ENCODE results near the gene IL10. TPM values are rescaled to one million over a fixed set of nuclear protein-coding genes. Genes with fewer than 3 reads are reported as not detected.
"Not testable (repeated sequence)": the region's sequence is repeated elsewhere in the genome, so short reads cannot be mapped to it uniquely, and the experiment has no call there.

Gene IL10
- total RNA-seq, 2 donors from 2014 or later, result 0.17 to 0.29 TPM

- intact Hi-C loops (cut with DNase I), result no loop called here
- no peak for DNase-seq
- no peaks in the 10 kb centered on the region for H3K4me1 ChIP-seq
These were observed 7.3 kb upstream of the IL10 start for GRCh38 chr1:206779638-206780037.

DNA sequence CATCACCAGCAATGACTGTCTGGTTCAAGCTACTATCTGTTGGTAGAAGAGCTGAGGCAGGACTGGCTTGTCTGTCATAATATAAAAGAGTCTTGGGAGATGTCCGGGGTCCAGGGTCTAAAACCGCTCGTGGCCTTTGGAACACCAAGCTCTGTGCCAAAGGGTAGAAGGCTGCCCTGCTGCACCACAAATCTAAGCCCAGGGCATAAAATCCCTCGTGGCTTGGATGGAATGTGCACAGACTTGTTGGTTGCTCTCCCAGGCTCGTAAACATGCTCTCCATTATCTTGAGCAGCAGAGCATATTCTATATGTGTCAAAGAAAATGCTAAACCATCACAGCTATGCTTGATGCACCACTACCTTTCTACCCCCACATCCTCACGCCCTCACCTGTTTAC, 6.6 kb upstream of the IL10 start:
- DNase-seq; intact Hi-C loops (cut with DNase I); H3K4me3 ChIP-seq; H3K9ac ChIP-seq (ENCODE audit: low read depth in 2 of 2, low read length in 2 of 2); H3K4me1 ChIP-seq; H3K27ac ChIP-seq; H3K27me3 ChIP-seq; H3K9me3 ChIP-seq; H3K36me3 ChIP-seq: not testable (repeated sequence)

More at GRCh38 chr1:206779638-206780037, 7.3 kb upstream of the IL10 start:
- H3K27ac ChIP-seq, result no peak overlapping the region
- H3K36me3 ChIP-seq, result no peaks in the 10 kb centered on the region
- H3K4me3 ChIP-seq, result no peak overlapping the region
- H3K9ac ChIP-seq (ENCODE audit: low read depth in 2 of 2, low read length in 2 of 2), result no peak overlapping the region
- H3K9me3 ChIP-seq, result no peaks in the 10 kb centered on the region
- TF ChIP-seq, protein P1, sequence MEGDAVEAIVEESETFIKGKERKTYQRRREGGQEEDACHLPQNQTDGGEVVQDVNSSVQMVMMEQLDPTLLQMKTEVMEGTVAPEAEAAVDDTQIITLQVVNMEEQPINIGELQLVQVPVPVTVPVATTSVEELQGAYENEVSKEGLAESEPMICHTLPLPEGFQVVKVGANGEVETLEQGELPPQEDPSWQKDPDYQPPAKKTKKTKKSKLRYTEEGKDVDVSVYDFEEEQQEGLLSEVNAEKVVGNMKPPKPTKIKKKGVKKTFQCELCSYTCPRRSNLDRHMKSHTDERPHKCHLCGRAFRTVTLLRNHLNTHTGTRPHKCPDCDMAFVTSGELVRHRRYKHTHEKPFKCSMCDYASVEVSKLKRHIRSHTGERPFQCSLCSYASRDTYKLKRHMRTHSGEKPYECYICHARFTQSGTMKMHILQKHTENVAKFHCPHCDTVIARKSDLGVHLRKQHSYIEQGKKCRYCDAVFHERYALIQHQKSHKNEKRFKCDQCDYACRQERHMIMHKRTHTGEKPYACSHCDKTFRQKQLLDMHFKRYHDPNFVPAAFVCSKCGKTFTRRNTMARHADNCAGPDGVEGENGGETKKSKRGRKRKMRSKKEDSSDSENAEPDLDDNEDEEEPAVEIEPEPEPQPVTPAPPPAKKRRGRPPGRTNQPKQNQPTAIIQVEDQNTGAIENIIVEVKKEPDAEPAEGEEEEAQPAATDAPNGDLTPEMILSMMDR (IDR thresholded peaks at IDR 0.05), result no peak
- no peaks in the 10 kb centered on the region for H3K27me3 ChIP-seq

GRCh38 chr1:206778031-206778430, 5.7 kb upstream of the IL10 start:
- H3K36me3 ChIP-seq, result no peaks in the 10 kb centered on the region

GRCh38 chr1:206776229-206776628, 3.9 kb upstream of the IL10 start:
- no peak for DNase-seq
- no peak overlapping the region for H3K9ac ChIP-seq (ENCODE audit: low read depth in 2 of 2, low read length in 2 of 2)

More at GRCh38 chr1:206778031-206778430, 5.7 kb upstream of the IL10 start:
- no peak for DNase-seq
- H3K4me1 ChIP-seq, result no peaks in the 10 kb centered on the region
- no peak overlapping the region for H3K27ac ChIP-seq
- H3K9me3 ChIP-seq, result no peaks in the 10 kb centered on the region
- TF ChIP-seq, protein P1 (IDR thresholded peaks at IDR 0.05), result no peak
- H3K9ac ChIP-seq (ENCODE audit: low read depth in 2 of 2, low read length in 2 of 2), result no peak overlapping the region
- no peaks in the 10 kb centered on the region for H3K27me3 ChIP-seq
- intact Hi-C loops (cut with DNase I), result no loop called here
- H3K4me3 ChIP-seq, result no peak overlapping the region

DNA sequence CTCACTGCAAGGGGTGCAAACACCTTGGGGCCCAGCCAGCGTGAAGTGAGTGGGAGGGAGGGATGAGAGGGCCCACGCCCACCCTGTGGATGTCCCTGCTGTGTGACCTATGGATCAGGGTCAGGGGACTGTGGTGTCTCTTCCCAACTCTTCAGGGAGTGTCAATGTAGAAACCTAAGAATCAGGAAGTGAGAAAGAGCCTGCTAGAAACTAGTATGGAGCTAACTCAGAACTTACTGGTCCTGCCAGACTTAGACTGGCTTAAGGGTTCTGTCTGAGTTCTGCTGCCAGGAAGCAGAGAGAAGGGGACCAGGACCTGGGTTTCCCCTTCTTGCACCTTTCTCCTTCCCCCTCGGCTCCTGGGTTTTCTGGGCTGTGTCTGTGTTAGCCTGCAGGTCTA, 1.8 kb upstream of the IL10 start:
- H3K27ac ChIP-seq, result no peak overlapping the region
- intact Hi-C loops (cut with DNase I), result no loop called here
- TF ChIP-seq, protein P1 (IDR thresholded peaks at IDR 0.05), result no peak
- H3K27me3 ChIP-seq, result no peaks in the 10 kb centered on the region
- no peak overlapping the region for H3K4me3 ChIP-seq
- H3K9ac ChIP-seq (ENCODE audit: low read depth in 2 of 2, low read length in 2 of 2), result no peak overlapping the region
- no peaks in the 10 kb centered on the region for H3K4me1 ChIP-seq
- H3K9me3 ChIP-seq, result no peaks in the 10 kb centered on the region
- DNase-seq, result no peak
- no peaks in the 10 kb centered on the region for H3K36me3 ChIP-seq

More at GRCh38 chr1:206776229-206776628, 3.9 kb upstream of the IL10 start:
- intact Hi-C loops (cut with DNase I), result no loop called here
- Histone ChIP-seq H3K9me3 (no peaks in the 10 kb centered on the region), H3K27me3 (no peaks in the 10 kb centered on the region), H3K36me3 (no peaks in the 10 kb centered on the region), H3K4me3 (no peak overlapping the region), H3K4me1 (no peaks in the 10 kb centered on the region), H3K27ac (no peak overlapping the region)
- TF ChIP-seq, protein P1 (IDR thresholded peaks at IDR 0.05), result no peak

- no peak for DNase-seq
- Histone ChIP-seq H3K27ac (peak overlapping the region; percentile 40), H3K27me3 (no peaks in the 10 kb centered on the region), H3K4me1 (no peaks in the 10 kb centered on the region), H3K9ac (ENCODE audit: low read depth in 2 of 2, low read length in 2 of 2) (no peak overlapping the region), H3K36me3 (no peaks in the 10 kb centered on the region), H3K9me3 (no peaks in the 10 kb centered on the region), H3K4me3 (no peak overlapping the region)
- intact Hi-C loops (cut with DNase I), result no loop called here
- TF ChIP-seq, protein P1 (IDR thresholded peaks at IDR 0.05), result no peak
These were observed 979 bp downstream of the IL10 start for GRCh38 chr1:206771338-206771692.

All from colonic mucosa (tissue), 4 donors.